ENCODE measurements around the gene TMEM125. TPM values are rescaled to one million over a fixed set of nuclear protein-coding genes. Genes with fewer than 3 reads are reported as not detected.

The TMEM125 gene
- total and polyA plus RNA-seq, 11 donors = 0.11 to 0.68 (median 0.29) TPM; not detected in 5

DNA sequence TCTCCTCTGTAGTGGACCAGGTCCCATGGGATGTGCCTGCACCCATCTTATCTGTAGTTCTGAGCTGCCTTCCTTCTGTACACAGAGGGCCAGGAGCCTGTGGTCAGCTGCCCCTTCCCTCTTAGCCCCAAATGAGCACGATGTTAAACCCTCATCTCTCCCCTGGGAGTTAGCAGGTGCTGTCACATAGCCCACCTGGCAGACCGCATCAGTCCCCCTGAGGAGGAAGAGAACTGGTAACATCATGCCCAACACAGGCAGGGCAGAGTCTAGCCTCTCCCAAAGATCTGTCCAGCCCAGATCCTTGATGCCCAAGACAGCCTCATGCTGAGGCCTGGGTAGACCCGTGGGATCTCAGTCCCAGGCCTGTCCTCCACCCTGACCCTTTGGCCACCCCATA is 35.7 kb downstream of the TMEM125 start:
- WGBS, 4 donors = 79 to 84% (median 81%) methylated on average over 3 of the region's 3 CpGs
- peaks cover 0 to 50% (median 9%) of the 10 kb centered on the region in 9 donors for H3K36me3 ChIP-seq
- intact Hi-C loops (cut with DNase I) = loop anchor here in 1 of 10 donors (2.0 kb wide), 1 partner anchor 67 kb away; no protein-coding TSS in a partner anchor
- no peak overlapping the region for H3K4me3 ChIP-seq
- no peaks in the 10 kb centered on the region for H3K27me3 ChIP-seq
- H3K9me3 ChIP-seq = no peaks in the 10 kb centered on the region
- ATAC-seq = no peak
- H3K4me1 ChIP-seq = peaks cover 0 to 52% (median 16%) of the 10 kb centered on the region in 12 donors
- peak in 1 of 5 donors; percentile 16 for DNase-seq
- TF ChIP-seq POLR2A (IDR thresholded peaks at IDR 0.05) = no peak
- TF ChIP-seq, protein P1, sequence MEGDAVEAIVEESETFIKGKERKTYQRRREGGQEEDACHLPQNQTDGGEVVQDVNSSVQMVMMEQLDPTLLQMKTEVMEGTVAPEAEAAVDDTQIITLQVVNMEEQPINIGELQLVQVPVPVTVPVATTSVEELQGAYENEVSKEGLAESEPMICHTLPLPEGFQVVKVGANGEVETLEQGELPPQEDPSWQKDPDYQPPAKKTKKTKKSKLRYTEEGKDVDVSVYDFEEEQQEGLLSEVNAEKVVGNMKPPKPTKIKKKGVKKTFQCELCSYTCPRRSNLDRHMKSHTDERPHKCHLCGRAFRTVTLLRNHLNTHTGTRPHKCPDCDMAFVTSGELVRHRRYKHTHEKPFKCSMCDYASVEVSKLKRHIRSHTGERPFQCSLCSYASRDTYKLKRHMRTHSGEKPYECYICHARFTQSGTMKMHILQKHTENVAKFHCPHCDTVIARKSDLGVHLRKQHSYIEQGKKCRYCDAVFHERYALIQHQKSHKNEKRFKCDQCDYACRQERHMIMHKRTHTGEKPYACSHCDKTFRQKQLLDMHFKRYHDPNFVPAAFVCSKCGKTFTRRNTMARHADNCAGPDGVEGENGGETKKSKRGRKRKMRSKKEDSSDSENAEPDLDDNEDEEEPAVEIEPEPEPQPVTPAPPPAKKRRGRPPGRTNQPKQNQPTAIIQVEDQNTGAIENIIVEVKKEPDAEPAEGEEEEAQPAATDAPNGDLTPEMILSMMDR (IDR thresholded peaks at IDR 0.05) = no peak
- peak overlapping the region in 1 of 12 donors; percentile 20 for H3K27ac ChIP-seq

DNA sequence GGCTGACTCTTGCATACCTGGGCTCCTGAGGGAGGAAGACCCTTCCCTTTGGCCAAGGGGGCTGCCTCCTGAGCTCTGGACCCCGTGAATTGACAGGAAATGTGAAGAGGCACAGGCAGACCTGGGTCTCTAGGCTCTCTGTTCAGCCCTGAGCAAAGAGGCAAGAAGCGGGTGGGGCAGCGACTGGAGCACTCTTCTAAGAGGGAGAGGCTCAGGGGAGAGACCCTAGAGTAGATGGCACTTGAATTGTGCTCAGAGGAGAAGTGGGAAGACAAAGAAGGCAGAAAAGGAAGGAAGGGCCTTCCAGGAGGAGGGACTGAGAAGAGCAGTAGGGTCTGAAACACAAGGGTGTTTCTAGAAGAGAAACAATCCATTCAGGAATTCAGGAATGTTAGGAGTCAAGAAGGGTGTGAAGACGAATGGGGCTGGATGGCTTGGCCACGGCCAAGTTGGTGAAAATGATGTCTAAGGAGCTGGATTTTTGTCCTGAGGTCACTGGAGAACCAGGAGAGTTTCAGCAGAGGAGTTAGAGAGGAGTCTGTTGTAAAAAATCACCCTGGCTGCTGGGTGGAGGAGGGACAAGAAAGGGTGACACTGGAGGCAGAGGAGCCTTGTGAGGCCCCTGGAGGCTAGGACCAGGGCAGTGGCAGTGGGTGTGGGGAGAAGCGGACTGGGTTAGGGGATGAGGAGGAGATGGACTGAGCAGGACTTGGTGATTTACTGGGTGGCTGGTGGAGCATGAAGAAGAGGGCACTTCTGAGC is 36.3 kb downstream of the TMEM125 start:
- peaks cover 0 to 56% (median 9%) of the 10 kb centered on the region in 9 donors for H3K36me3 ChIP-seq

DNA sequence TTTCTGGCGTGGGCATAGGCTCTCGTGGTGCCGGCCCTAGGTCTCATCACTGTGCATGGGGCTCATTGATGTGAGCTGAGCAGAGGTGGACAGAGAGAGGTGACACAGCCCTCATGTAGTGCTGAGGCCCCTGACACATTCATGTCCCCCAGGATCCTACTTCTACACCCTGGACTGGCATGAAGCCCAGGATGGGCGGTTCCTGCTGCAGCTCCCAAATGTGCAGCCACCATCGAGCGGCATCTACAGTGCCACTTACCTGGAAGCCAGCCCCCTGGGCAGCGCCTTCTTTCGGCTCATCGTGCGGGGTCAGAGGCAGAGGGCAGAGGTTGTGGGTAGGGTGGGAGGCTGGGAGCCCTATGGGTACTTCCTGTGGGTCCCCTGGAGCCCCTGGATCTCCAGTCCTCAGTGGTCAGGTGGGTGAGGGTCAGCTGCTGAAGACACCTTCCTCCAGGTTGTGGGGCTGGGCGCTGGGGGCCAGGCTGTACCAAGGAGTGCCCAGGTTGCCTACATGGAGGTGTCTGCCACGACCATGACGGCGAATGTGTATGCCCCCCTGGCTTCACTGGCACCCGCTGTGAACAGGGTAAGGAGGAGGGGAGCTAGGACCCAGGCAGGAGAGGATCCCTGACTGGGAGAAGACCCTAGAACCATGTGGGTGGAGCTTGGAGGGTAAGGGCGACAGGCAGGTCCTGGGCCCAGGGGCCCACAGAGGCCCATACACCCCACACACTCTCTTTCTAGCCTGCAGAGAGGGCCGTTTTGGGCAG is 37.1 kb downstream of the TMEM125 start:
- WGBS, 4 donors = 89 to 98% (median 91%) methylated on average over 10 to 17 of the region's 17 CpGs
- Histone ChIP-seq H3K4me1 (peaks cover 0 to 52% (median 16%) of the 10 kb centered on the region in 12 donors), H3K27me3 (no peaks in the 10 kb centered on the region), H3K36me3 (peaks cover 0 to 63% (median 9%) of the 10 kb centered on the region in 9 donors), H3K27ac (no peak overlapping the region), H3K9me3 (no peaks in the 10 kb centered on the region), H3K4me3 (no peak overlapping the region)
- DNase-seq (no peak), ATAC-seq (no peak)
- intact Hi-C loops (cut with DNase I) = no loop called here
- no peak for TF ChIP-seq POLR2A (IDR thresholded peaks at IDR 0.05)
- TF ChIP-seq, protein P1 (IDR thresholded peaks at IDR 0.05) = no peak

More for the DNA sequence above, 36.3 kb downstream of the TMEM125 start:
- no peaks in the 10 kb centered on the region for H3K9me3 ChIP-seq
- no peak for DNase-seq
- TF ChIP-seq, protein P1 (IDR thresholded peaks at IDR 0.05) = no peak
- TF ChIP-seq POLR2A (IDR thresholded peaks at IDR 0.05) = no peak
- H3K27me3 ChIP-seq = no peaks in the 10 kb centered on the region
- no peak overlapping the region for H3K4me3 ChIP-seq
- H3K27ac ChIP-seq = peak overlapping the region in 1 of 12 donors; percentile 20
- intact Hi-C loops (cut with DNase I) = loop anchor here in 1 of 10 donors (2.0 kb wide), 1 partner anchor 67 kb away; no protein-coding TSS in a partner anchor
- peaks cover 0 to 52% (median 16%) of the 10 kb centered on the region in 12 donors for H3K4me1 ChIP-seq
- no peak for ATAC-seq
- 83 to 89% (median 86%) methylated on average over 6 of the region's 6 CpGs for WGBS, 4 donors

Measured in heart left ventricle (tissue), 16 donors.